NCI-H2171 treated with DMSO at 0.1 percent for 48 hours (cell line): ENCODE measurements around the gene CABP7.

ENCODE experiments used
- DNase-seq: peaks from one replicate; lab custom pipeline; 2025; lab: John Stamatoyannopoulos, UW

CABP7 gene

GRCh38 chr22:29773233-29773632 lies 53.4 kb downstream of the CABP7 start:
- no peak for DNase-seq

- DNase-seq, result no peak
Observed at GRCh38 chr22:29780220-29780619, 60.4 kb downstream of the CABP7 start.

GRCh38 chr22:29780748-29781676 lies 61.2 kb downstream of the CABP7 start:
- no peak for DNase-seq
